Tibial nerve (tissue), 4 donors: ENCODE data around the gene LPCAT4.
"Not testable (repeated sequence)": the region's sequence is repeated elsewhere in the genome, so short reads cannot be mapped to it uniquely, and the experiment has no call there.

Source experiments
- EP300 ChIP-seq, 2 donors: sonication (generic); formaldehyde crosslinking; IDR thresholded peaks; one replicate each; pipeline ENCODE4 v1.6.1; 2017; ENCODE audit warnings: antibody characterized with exemption in 2 of 2, mild to moderate bottlenecking in 1 of 2
- TF ChIP-seq, protein P1 (sequence below), 5 experiments: fragments of 200-600 bp in 3 of 5; fragments of 450-650 bp in 2 of 5; sonication (generic) in 3 of 5; IDR thresholded peaks; one replicate each; pipeline ENCODE4 v1.5.1; 2016 to 2019; ENCODE audit warnings: antibody characterized with exemption in 5 of 5, mild to moderate bottlenecking in 3 of 5, moderate library complexity in 2 of 5

DNA sequence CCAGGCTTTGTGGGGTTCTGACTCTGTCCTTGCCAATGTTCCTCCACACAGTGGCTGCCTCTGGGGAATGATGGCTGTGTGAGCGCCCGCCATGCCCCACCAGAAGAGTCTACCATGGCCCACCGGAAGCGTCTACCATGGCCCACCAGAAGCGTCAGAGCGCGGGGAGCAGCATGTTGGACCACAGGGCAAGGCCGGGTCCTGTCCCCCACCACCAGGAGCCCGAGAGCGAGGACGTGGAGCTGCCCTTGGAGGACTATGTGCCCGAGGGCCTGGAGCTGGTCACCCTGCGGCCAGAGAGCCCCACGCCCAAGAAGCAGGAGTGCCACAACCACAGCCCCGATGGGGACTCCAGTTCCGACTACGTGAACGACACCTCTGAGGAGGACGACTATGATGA is 42.5 kb upstream of the LPCAT4 start:
- not testable (repeated sequence) for TF ChIP-seq EP300 (IDR thresholded peaks at IDR 0.05)
- TF ChIP-seq, protein P1, sequence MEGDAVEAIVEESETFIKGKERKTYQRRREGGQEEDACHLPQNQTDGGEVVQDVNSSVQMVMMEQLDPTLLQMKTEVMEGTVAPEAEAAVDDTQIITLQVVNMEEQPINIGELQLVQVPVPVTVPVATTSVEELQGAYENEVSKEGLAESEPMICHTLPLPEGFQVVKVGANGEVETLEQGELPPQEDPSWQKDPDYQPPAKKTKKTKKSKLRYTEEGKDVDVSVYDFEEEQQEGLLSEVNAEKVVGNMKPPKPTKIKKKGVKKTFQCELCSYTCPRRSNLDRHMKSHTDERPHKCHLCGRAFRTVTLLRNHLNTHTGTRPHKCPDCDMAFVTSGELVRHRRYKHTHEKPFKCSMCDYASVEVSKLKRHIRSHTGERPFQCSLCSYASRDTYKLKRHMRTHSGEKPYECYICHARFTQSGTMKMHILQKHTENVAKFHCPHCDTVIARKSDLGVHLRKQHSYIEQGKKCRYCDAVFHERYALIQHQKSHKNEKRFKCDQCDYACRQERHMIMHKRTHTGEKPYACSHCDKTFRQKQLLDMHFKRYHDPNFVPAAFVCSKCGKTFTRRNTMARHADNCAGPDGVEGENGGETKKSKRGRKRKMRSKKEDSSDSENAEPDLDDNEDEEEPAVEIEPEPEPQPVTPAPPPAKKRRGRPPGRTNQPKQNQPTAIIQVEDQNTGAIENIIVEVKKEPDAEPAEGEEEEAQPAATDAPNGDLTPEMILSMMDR (IDR thresholded peaks at IDR 0.05) = not testable (repeated sequence)
